AG04449 (cell line): Measurements from ENCODE around the gene EXT2.
A peak's percentile ranks its signal among the peaks of the same experiment; 100 is the strongest.

Experiments used
- CTCF ChIA-PET: fragments of 350-600 bp; formaldehyde crosslinking; extraction: SDS; loops from one replicate; lab custom pipeline; 2021; ENCODE audit warnings: antibody characterized with exemption; lab: Yijun Ruan, JAX
- POLR2A ChIA-PET: fragments of 400-600, 350-600 bp; formaldehyde crosslinking; extraction: SDS; loops from one replicate; lab custom pipeline; 2020; ENCODE audit warnings: antibody characterized with exemption, inconsistent platforms; lab: Yijun Ruan, JAX
- DNase-seq: peaks from one replicate; pipeline ENCODE4 v3.0.0-alpha.2; 2010; ENCODE audit warnings: low read depth, low spot score
- H3K4me3 ChIP-seq: 2 replicates; pipeline ENCODE4 v1.5.1; 2011; ENCODE audit warnings: low read depth, mild to moderate bottlenecking, control low read depth, low read length
- TF ChIP-seq, protein P1 (sequence below): IDR thresholded peaks from one replicate; pipeline ENCODE4 v1.5.1; 2011; ENCODE audit warnings: mild to moderate bottlenecking, moderate library complexity, low read length, control low read depth, inconsistent platforms; ENCODE audit not compliant: insufficient read depth; ENCODE audit errors: missing control alignments

Gene EXT2

GRCh38 chr11:44104481-44105294 lies 9.2 kb downstream of the EXT2 start:
- ChIA-PET CTCF (interaction anchor here (0.7 to 5.5 kb wide), 16 partner anchors 9 to 512 kb away, joined by 3 to 111 read pairs (median 4); partner anchors contain the start of genes ACCS and EXT2), POLR2A (no interaction called here)
- DNase-seq: no peak
- no peak overlapping the region for H3K4me3 ChIP-seq
- TF ChIP-seq, protein P1, sequence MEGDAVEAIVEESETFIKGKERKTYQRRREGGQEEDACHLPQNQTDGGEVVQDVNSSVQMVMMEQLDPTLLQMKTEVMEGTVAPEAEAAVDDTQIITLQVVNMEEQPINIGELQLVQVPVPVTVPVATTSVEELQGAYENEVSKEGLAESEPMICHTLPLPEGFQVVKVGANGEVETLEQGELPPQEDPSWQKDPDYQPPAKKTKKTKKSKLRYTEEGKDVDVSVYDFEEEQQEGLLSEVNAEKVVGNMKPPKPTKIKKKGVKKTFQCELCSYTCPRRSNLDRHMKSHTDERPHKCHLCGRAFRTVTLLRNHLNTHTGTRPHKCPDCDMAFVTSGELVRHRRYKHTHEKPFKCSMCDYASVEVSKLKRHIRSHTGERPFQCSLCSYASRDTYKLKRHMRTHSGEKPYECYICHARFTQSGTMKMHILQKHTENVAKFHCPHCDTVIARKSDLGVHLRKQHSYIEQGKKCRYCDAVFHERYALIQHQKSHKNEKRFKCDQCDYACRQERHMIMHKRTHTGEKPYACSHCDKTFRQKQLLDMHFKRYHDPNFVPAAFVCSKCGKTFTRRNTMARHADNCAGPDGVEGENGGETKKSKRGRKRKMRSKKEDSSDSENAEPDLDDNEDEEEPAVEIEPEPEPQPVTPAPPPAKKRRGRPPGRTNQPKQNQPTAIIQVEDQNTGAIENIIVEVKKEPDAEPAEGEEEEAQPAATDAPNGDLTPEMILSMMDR: no peak

GRCh38 chr11:44108260-44108659 lies 12.8 kb downstream of the EXT2 start:
- H3K4me3 ChIP-seq: no peak overlapping the region
- CTCF ChIA-PET: interaction anchor here (1.5 to 5.1 kb wide), 4 partner anchors 11 to 429 kb away, joined by 5 to 38 read pairs (median 10); partner anchors contain the start of gene EXT2
- TF ChIP-seq, protein P1: no peak
- POLR2A ChIA-PET: no interaction called here
- DNase-seq: no peak

GRCh38 chr11:44110231-44110679 lies 14.8 kb downstream of the EXT2 start:
- H3K4me3 ChIP-seq: no peak overlapping the region
- POLR2A ChIA-PET: no interaction called here
- TF ChIP-seq, protein P1: peak; percentile 80
- CTCF ChIA-PET: interaction anchor here (0.6 to 5.1 kb wide), 29 partner anchors 8 to 507 kb away, joined by 3 to 38 read pairs (median 5); partner anchors contain the start of gene EXT2
- no peak for DNase-seq

GRCh38 chr11:44112091-44112821 lies 16.8 kb downstream of the EXT2 start:
- TF ChIP-seq, protein P1: no peak
- no peak overlapping the region for H3K4me3 ChIP-seq
- DNase-seq: peak; percentile 40
- ChIA-PET CTCF (interaction anchor here (0.9 to 5.1 kb wide), 4 partner anchors 14 to 27 kb away, joined by 4 to 38 read pairs (median 6); partner anchors contain the start of gene EXT2), POLR2A (no interaction called here)

GRCh38 chr11:44113018-44113417 lies 17.5 kb downstream of the EXT2 start:
- TF ChIP-seq, protein P1: no peak
- no peak for DNase-seq
- POLR2A ChIA-PET: no interaction called here
- H3K4me3 ChIP-seq: no peak overlapping the region
- CTCF ChIA-PET: interaction anchor here (1.2 to 5.1 kb wide), 3 partner anchors 8 to 19 kb away, joined by 3 to 38 read pairs (median 4); partner anchors contain the start of gene EXT2

GRCh38 chr11:44113572-44113971 lies 18.1 kb downstream of the EXT2 start:
- ChIA-PET POLR2A (no interaction called here), CTCF (interaction anchor here (1.2 to 5.1 kb wide), 4 partner anchors 9 to 20 kb away, joined by 3 to 38 read pairs (median 16); partner anchors contain the start of gene EXT2)
- no peak for DNase-seq
- H3K4me3 ChIP-seq: no peak overlapping the region
- TF ChIP-seq, protein P1: no peak
